ENCODE data around the gene PHF2.

The PHF2 gene

GRCh38 chr9:93588641-93589609 lies 12.5 kb downstream of the PHF2 start:
- no peak for DNase-seq (ENCODE audit: extremely low read depth, insufficient read length)
- no peak overlapping the region for H3K4me3 ChIP-seq (replicated peaks; ENCODE audit: low read depth, low read length)
- TF ChIP-seq CTCF (IDR thresholded peaks at IDR 0.05; ENCODE audit: insufficient read depth, low read length, poor library complexity, severe bottlenecking), result no peak
- H3K36me3 ChIP-seq (ENCODE audit: control insufficient read depth, insufficient read depth, low read length), result no peaks in the 10 kb centered on the region
- H3K27me3 ChIP-seq (replicated peaks; ENCODE audit: control insufficient read depth, insufficient read depth, low read length), result no peaks in the 10 kb centered on the region

GRCh38 chr9:93589688-93590087 lies 13.3 kb downstream of the PHF2 start:
- no peak for TF ChIP-seq CTCF (IDR thresholded peaks at IDR 0.05; ENCODE audit: insufficient read depth, low read length, poor library complexity, severe bottlenecking)
- Histone ChIP-seq H3K27me3 (replicated peaks; ENCODE audit: control insufficient read depth, insufficient read depth, low read length) (no peaks in the 10 kb centered on the region), H3K4me3 (replicated peaks; ENCODE audit: low read depth, low read length) (no peak overlapping the region), H3K36me3 (ENCODE audit: control insufficient read depth, insufficient read depth, low read length) (no peaks in the 10 kb centered on the region)
- DNase-seq (ENCODE audit: extremely low read depth, insufficient read length), result no peak

- no peak for DNase-seq (ENCODE audit: extremely low read depth, insufficient read length)
- Histone ChIP-seq H3K27me3 (replicated peaks; ENCODE audit: control insufficient read depth, insufficient read depth, low read length) (no peaks in the 10 kb centered on the region), H3K4me3 (replicated peaks; ENCODE audit: low read depth, low read length) (no peak overlapping the region), H3K36me3 (ENCODE audit: control insufficient read depth, insufficient read depth, low read length) (no peaks in the 10 kb centered on the region)
- no peak for TF ChIP-seq CTCF (IDR thresholded peaks at IDR 0.05; ENCODE audit: insufficient read depth, low read length, poor library complexity, severe bottlenecking)
Observed at GRCh38 chr9:93590609-93591234, 14.3 kb downstream of the PHF2 start.

- no peak for DNase-seq (ENCODE audit: extremely low read depth, insufficient read length)
- Histone ChIP-seq H3K36me3 (ENCODE audit: control insufficient read depth, insufficient read depth, low read length) (no peaks in the 10 kb centered on the region), H3K27me3 (replicated peaks; ENCODE audit: control insufficient read depth, insufficient read depth, low read length) (no peaks in the 10 kb centered on the region), H3K4me3 (replicated peaks; ENCODE audit: low read depth, low read length) (no peak overlapping the region)
- no peak for TF ChIP-seq CTCF (IDR thresholded peaks at IDR 0.05; ENCODE audit: insufficient read depth, low read length, poor library complexity, severe bottlenecking)
Observed at GRCh38 chr9:93591301-93592007, 15.1 kb downstream of the PHF2 start.

- Histone ChIP-seq H3K27me3 (replicated peaks; ENCODE audit: control insufficient read depth, insufficient read depth, low read length) (no peaks in the 10 kb centered on the region), H3K4me3 (replicated peaks; ENCODE audit: low read depth, low read length) (no peak overlapping the region), H3K36me3 (ENCODE audit: control insufficient read depth, insufficient read depth, low read length) (no peaks in the 10 kb centered on the region)
- DNase-seq (ENCODE audit: extremely low read depth, insufficient read length), result no peak
- TF ChIP-seq CTCF (IDR thresholded peaks at IDR 0.05; ENCODE audit: insufficient read depth, low read length, poor library complexity, severe bottlenecking), result no peak
Observed at GRCh38 chr9:93592008-93592642, 15.7 kb downstream of the PHF2 start.
